ENCODE data around the gene KLHL26. TPM values are rescaled to one million over a fixed set of nuclear protein-coding genes. Genes with fewer than 3 reads are reported as not detected.

Gene KLHL26
- total RNA-seq, 1 experiment from 2014 or later: 3.7 TPM

- Histone ChIP-seq H3K27me3 (ENCODE audit: low read length) (no peaks in the 10 kb centered on the region), H3K4me3 (ENCODE audit: low read length) (no peak overlapping the region), H3K36me3 (ENCODE audit: insufficient read depth, low read length) (no peaks in the 10 kb centered on the region), H3K9me2 (replicated peaks; ENCODE audit: insufficient read depth, low read length) (no peaks in the 10 kb centered on the region), H4K20me1 (ENCODE audit: insufficient read depth, low read depth, low read length) (no peaks in the 10 kb centered on the region; the same call in 1 of the 2 replicates), H2AFZ (ENCODE audit: low read length) (no peak overlapping the region), H3K27ac (ENCODE audit: low read length) (no peak overlapping the region), H3K4me2 (ENCODE audit: low read depth, low read length, poor library complexity, severe bottlenecking) (no peak overlapping the region), H3K9me3 (ENCODE audit: low read length) (no peaks in the 10 kb centered on the region), H3K9ac (ENCODE audit: low read length) (no peak overlapping the region), H3K4me1 (ENCODE audit: low read length) (peaks cover 16% of the 10 kb centered on the region), H3K79me2 (ENCODE audit: low read length) (peaks cover 15% of the 10 kb centered on the region; the same call in 1 of the 2 replicates)
- no peak for DNase-seq
Measured at GRCh38 chr19:18635831-18636182, 1.0 kb upstream of the KLHL26 start.

- Histone ChIP-seq H3K79me2 (ENCODE audit: low read length) (peaks cover 15% of the 10 kb centered on the region; the same call in 1 of the 2 replicates), H4K20me1 (ENCODE audit: insufficient read depth, low read depth, low read length) (no peaks in the 10 kb centered on the region; the same call in 1 of the 2 replicates)
Measured at GRCh38 chr19:18636183-18636968, 452 bp upstream of the KLHL26 start.

GRCh38 chr19:18637673-18638630, 1.1 kb downstream of the KLHL26 start:
- DNase-seq: peak; percentile 58
- Histone ChIP-seq H3K27me3 (ENCODE audit: low read length) (no peaks in the 10 kb centered on the region), H3K36me3 (ENCODE audit: insufficient read depth, low read length) (no peaks in the 10 kb centered on the region), H3K27ac (ENCODE audit: low read length) (no peak overlapping the region), H3K9me3 (ENCODE audit: low read length) (no peaks in the 10 kb centered on the region), H3K4me3 (ENCODE audit: low read length) (peak overlapping the region; percentile 92), H2AFZ (ENCODE audit: low read length) (no peak overlapping the region), H3K9ac (ENCODE audit: low read length) (peak overlapping the region; percentile 91), H3K4me1 (ENCODE audit: low read length) (peaks cover 16% of the 10 kb centered on the region), H3K9me2 (replicated peaks; ENCODE audit: insufficient read depth, low read length) (no peaks in the 10 kb centered on the region), H3K4me2 (ENCODE audit: low read depth, low read length, poor library complexity, severe bottlenecking) (peak overlapping the region; percentile 91), H4K20me1 (ENCODE audit: insufficient read depth, low read depth, low read length) (no peaks in the 10 kb centered on the region; the same call in 1 of the 2 replicates), H3K79me2 (ENCODE audit: low read length) (peaks cover 15% of the 10 kb centered on the region; the same call in 1 of the 2 replicates)

More at GRCh38 chr19:18636183-18636968, 452 bp upstream of the KLHL26 start:
- Histone ChIP-seq H3K9me2 (replicated peaks; ENCODE audit: insufficient read depth, low read length) (no peaks in the 10 kb centered on the region), H3K4me1 (ENCODE audit: low read length) (peaks cover 16% of the 10 kb centered on the region), H3K9me3 (ENCODE audit: low read length) (no peaks in the 10 kb centered on the region), H2AFZ (ENCODE audit: low read length) (peak overlapping the region; percentile 85; the same call in 1 of the 2 replicates), H3K4me3 (ENCODE audit: low read length) (peak overlapping the region; percentile 92), H3K27me3 (ENCODE audit: low read length) (no peaks in the 10 kb centered on the region), H3K4me2 (ENCODE audit: low read depth, low read length, poor library complexity, severe bottlenecking) (peak overlapping the region; percentile 91), H3K27ac (ENCODE audit: low read length) (no peak overlapping the region), H3K9ac (ENCODE audit: low read length) (peak overlapping the region; percentile 91), H3K36me3 (ENCODE audit: insufficient read depth, low read length) (no peaks in the 10 kb centered on the region)
- peak; percentile 99 for DNase-seq

- Histone ChIP-seq H2AFZ (ENCODE audit: low read length) (no peak overlapping the region), H3K27me3 (ENCODE audit: low read length) (no peaks in the 10 kb centered on the region), H3K36me3 (ENCODE audit: insufficient read depth, low read length) (no peaks in the 10 kb centered on the region), H3K4me3 (ENCODE audit: low read length) (no peak overlapping the region), H4K20me1 (ENCODE audit: insufficient read depth, low read depth, low read length) (peaks cover 10% of the 10 kb centered on the region), H3K4me1 (ENCODE audit: low read length) (peaks cover 16% of the 10 kb centered on the region), H3K79me2 (ENCODE audit: low read length) (peaks cover 15% of the 10 kb centered on the region; the same call in 1 of the 2 replicates), H3K9me3 (ENCODE audit: low read length) (no peaks in the 10 kb centered on the region), H3K9me2 (replicated peaks; ENCODE audit: insufficient read depth, low read length) (no peaks in the 10 kb centered on the region), H3K9ac (ENCODE audit: low read length) (no peak overlapping the region), H3K4me2 (ENCODE audit: low read depth, low read length, poor library complexity, severe bottlenecking) (no peak overlapping the region), H3K27ac (ENCODE audit: low read length) (no peak overlapping the region)
- no peak for DNase-seq
Measured at GRCh38 chr19:18639706-18640243, 2.9 kb downstream of the KLHL26 start.

GRCh38 chr19:18644196-18645034, 7.6 kb downstream of the KLHL26 start:
- no peaks in the 10 kb centered on the region for H3K4me1 ChIP-seq (ENCODE audit: low read length)
- H4K20me1 ChIP-seq (ENCODE audit: insufficient read depth, low read depth, low read length): peaks cover 27% of the 10 kb centered on the region
- H3K9me2 ChIP-seq (replicated peaks; ENCODE audit: insufficient read depth, low read length): no peaks in the 10 kb centered on the region
- H3K79me2 ChIP-seq (ENCODE audit: low read length): no peaks in the 10 kb centered on the region
- H3K9me3 ChIP-seq (ENCODE audit: low read length): no peaks in the 10 kb centered on the region
- H3K27me3 ChIP-seq (ENCODE audit: low read length): no peaks in the 10 kb centered on the region
- no peak overlapping the region for H3K4me2 ChIP-seq (ENCODE audit: low read depth, low read length, poor library complexity, severe bottlenecking)
- DNase-seq: peak; percentile 66
- H2AFZ ChIP-seq (ENCODE audit: low read length): no peak overlapping the region
- H3K27ac ChIP-seq (ENCODE audit: low read length): no peak overlapping the region
- H3K9ac ChIP-seq (ENCODE audit: low read length): no peak overlapping the region
- H3K36me3 ChIP-seq (ENCODE audit: insufficient read depth, low read length): no peaks in the 10 kb centered on the region
- no peak overlapping the region for H3K4me3 ChIP-seq (ENCODE audit: low read length)

- H3K4me1 ChIP-seq (ENCODE audit: low read length): no peaks in the 10 kb centered on the region
- no peaks in the 10 kb centered on the region for H3K36me3 ChIP-seq (ENCODE audit: insufficient read depth, low read length)
- no peak overlapping the region for H3K4me3 ChIP-seq (ENCODE audit: low read length)
- DNase-seq: no peak
- H3K4me2 ChIP-seq (ENCODE audit: low read depth, low read length, poor library complexity, severe bottlenecking): no peak overlapping the region
- H3K79me2 ChIP-seq (ENCODE audit: low read length): no peaks in the 10 kb centered on the region
- no peaks in the 10 kb centered on the region for H3K27me3 ChIP-seq (ENCODE audit: low read length)
- H3K9ac ChIP-seq (ENCODE audit: low read length): no peak overlapping the region
- H2AFZ ChIP-seq (ENCODE audit: low read length): no peak overlapping the region
- peaks cover 29% of the 10 kb centered on the region for H4K20me1 ChIP-seq (ENCODE audit: insufficient read depth, low read depth, low read length)
- H3K9me3 ChIP-seq (ENCODE audit: low read length): no peaks in the 10 kb centered on the region
- no peaks in the 10 kb centered on the region for H3K9me2 ChIP-seq (replicated peaks; ENCODE audit: insufficient read depth, low read length)
- no peak overlapping the region for H3K27ac ChIP-seq (ENCODE audit: low read length)
Measured at GRCh38 chr19:18645035-18645511, 8.2 kb downstream of the KLHL26 start.

- H3K79me2 ChIP-seq (ENCODE audit: low read length): no peaks in the 10 kb centered on the region
- no peaks in the 10 kb centered on the region for H3K27me3 ChIP-seq (ENCODE audit: low read length)
- no peaks in the 10 kb centered on the region for H3K4me1 ChIP-seq (ENCODE audit: low read length)
- H3K4me2 ChIP-seq (ENCODE audit: low read depth, low read length, poor library complexity, severe bottlenecking): no peak overlapping the region
- no peak overlapping the region for H3K9ac ChIP-seq (ENCODE audit: low read length)
- H4K20me1 ChIP-seq (ENCODE audit: insufficient read depth, low read depth, low read length): peaks cover 41% of the 10 kb centered on the region
- H3K27ac ChIP-seq (ENCODE audit: low read length): no peak overlapping the region
- no peaks in the 10 kb centered on the region for H3K36me3 ChIP-seq (ENCODE audit: insufficient read depth, low read length)
- H3K9me2 ChIP-seq (replicated peaks; ENCODE audit: insufficient read depth, low read length): no peaks in the 10 kb centered on the region
- H3K4me3 ChIP-seq (ENCODE audit: low read length): no peak overlapping the region
- H2AFZ ChIP-seq (ENCODE audit: low read length): no peak overlapping the region
- H3K9me3 ChIP-seq (ENCODE audit: low read length): no peaks in the 10 kb centered on the region
- DNase-seq: no peak
Measured at GRCh38 chr19:18646535-18647370, 9.9 kb downstream of the KLHL26 start.

All from Karpas-422 (cell line).